DMS 273 (cell line): ENCODE measurements around the gene ABCC11.
"Not testable (repeated sequence)": the region's sequence is repeated elsewhere in the genome, so short reads cannot be mapped to it uniquely, and the experiment has no call there.

ENCODE experiments used
- DNase-seq: peaks from one replicate; lab custom pipeline; 2025; ENCODE audit not compliant: unreplicated experiment; lab: John Stamatoyannopoulos, UW

The ABCC11 gene

GRCh38 chr16:48250520-48251278 lies 3.4 kb upstream of the ABCC11 start:
- DNase-seq = no peak

GRCh38 chr16:48246066-48246465 lies 1.3 kb downstream of the ABCC11 start:
- peak; percentile 14 for DNase-seq

GRCh38 chr16:48244863-48245195 lies 2.5 kb downstream of the ABCC11 start:
- peak; percentile 60 for DNase-seq

- peak; percentile 96 for DNase-seq
These were observed 3.1 kb downstream of the ABCC11 start, which contains the start of gene LONP2 for GRCh38 chr16:48244080-48244862. Gene LONP2 (plus strand): TSS chr16:48244300. CDS start chr16:48244389, 89 bp downstream.

GRCh38 chr16:48240147-48240546 lies 7.2 kb downstream of the ABCC11 start:
- not testable (repeated sequence) for DNase-seq

- DNase-seq = no peak
These were observed 11.1 kb downstream of the ABCC11 start for GRCh38 chr16:48236286-48236685.

GRCh38 chr16:48235556-48236136 lies 11.7 kb downstream of the ABCC11 start:
- DNase-seq = no peak

- no peak for DNase-seq
These were observed 12.2 kb downstream of the ABCC11 start for GRCh38 chr16:48235058-48235555.

GRCh38 chr16:48234630-48235029 lies 12.7 kb downstream of the ABCC11 start:
- DNase-seq = no peak

GRCh38 chr16:48232493-48233040 lies 14.8 kb downstream of the ABCC11 start:
- no peak for DNase-seq

- peak; percentile 61 for DNase-seq
These were observed 15.4 kb downstream of the ABCC11 start for GRCh38 chr16:48231727-48232492.

- no peak for DNase-seq
These were observed 21.9 kb downstream of the ABCC11 start for GRCh38 chr16:48225456-48225855.

GRCh38 chr16:48223490-48223889 lies 23.8 kb downstream of the ABCC11 start:
- no peak for DNase-seq

- no peak for DNase-seq
These were observed 26.4 kb downstream of the ABCC11 start for GRCh38 chr16:48220891-48221290.

GRCh38 chr16:48218473-48218872 lies 28.9 kb downstream of the ABCC11 start:
- DNase-seq = no peak

- DNase-seq = no peak
These were observed 29.6 kb downstream of the ABCC11 start for GRCh38 chr16:48217708-48218107.

- DNase-seq = no peak
These were observed 31.6 kb downstream of the ABCC11 start for GRCh38 chr16:48215738-48216137.

GRCh38 chr16:48212033-48212432 lies 35.3 kb downstream of the ABCC11 start:
- DNase-seq = no peak

- DNase-seq = no peak
These were observed 36.6 kb downstream of the ABCC11 start for GRCh38 chr16:48210747-48211146.

- DNase-seq = no peak
These were observed 40.6 kb downstream of the ABCC11 start for GRCh38 chr16:48206594-48207242.
